Spleen (tissue), 11 donors: Measurements from ENCODE around the gene ATP1A2. TPM values are rescaled to one million over a fixed set of nuclear protein-coding genes. Genes with fewer than 3 reads are reported as not detected.

ENCODE experiments used
- DNase-seq: peaks from one replicate; pipeline ENCODE4 v3.0.0-alpha.2; 2020
- H3K27ac ChIP-seq, 8 donors: fragments of 200-600 bp; sonication (generic) in 7 of 8; 1 replicate in 4 of 8; 2 replicates in 4 of 8; pipeline versions ENCODE4 v1.5.0 to v1.8.0; 2016 to 2021; ENCODE audit warnings: inconsistent platforms in 4 of 8, mild to moderate bottlenecking in 4 of 8, moderate library complexity in 1 of 8
- H3K27me3 ChIP-seq, 7 donors: fragments of 200-600 bp; sonication (generic) in 6 of 7; replicated peaks in 1 of 7; 1 replicate in 4 of 7; 2 replicates in 3 of 7; pipeline versions ENCODE4 v1.5.0 to v1.8.0; 2016 to 2021; ENCODE audit warnings: inconsistent platforms in 3 of 7, mild to moderate bottlenecking in 1 of 7
- H3K36me3 ChIP-seq, 6 donors: fragments of 200-600 bp; sonication (generic) in 5 of 6; 1 replicate in 4 of 6; 2 replicates in 2 of 6; pipeline versions ENCODE4 v1.5.0 to v1.8.0; 2016 to 2021; ENCODE audit warnings: inconsistent platforms in 2 of 6
- H3K4me1 ChIP-seq, 6 donors: fragments of 200-600 bp; sonication (generic) in 5 of 6; 1 replicate in 3 of 6; 2 replicates in 3 of 6; pipeline versions ENCODE4 v1.5.0 to v1.8.0; 2016 to 2021; ENCODE audit warnings: inconsistent platforms in 3 of 6
- H3K4me3 ChIP-seq, 8 donors: fragments of 200-600 bp; sonication (generic) in 7 of 8; 1 replicate in 4 of 8; 2 replicates in 4 of 8; pipeline versions ENCODE4 v1.5.0 to v1.8.0; 2016 to 2021; ENCODE audit warnings: inconsistent platforms in 4 of 8, mild to moderate bottlenecking in 4 of 8, moderate library complexity in 2 of 8
- H3K9me3 ChIP-seq, 8 donors: fragments of 200-600 bp; sonication (generic) in 7 of 8; 1 replicate in 4 of 8; 2 replicates in 4 of 8; pipeline versions ENCODE4 v1.5.0 to v1.8.0; 2016 to 2021; ENCODE audit warnings: inconsistent platforms in 4 of 8
- CTCF ChIP-seq, 11 experiments: fragments of 200-600 bp in 7 of 11; fragments of 450-650 bp in 4 of 11; sonication (generic) in 4 of 11; IDR thresholded peaks in 8 of 11; conservative IDR thresholded peaks in 3 of 11; 1 replicate in 7 of 11; 2 replicates in 4 of 11; pipeline versions ENCODE4 v1.4.0 to v1.8.0; 2016 to 2021; ENCODE audit warnings: antibody characterized with exemption in 11 of 11, inconsistent platforms in 4 of 11, mild to moderate bottlenecking in 1 of 11
- POLR2A ChIP-seq, 3 donors: fragments of 450-650 bp; IDR thresholded peaks; one replicate each; pipeline ENCODE4 v1.5.1; 2017; ENCODE audit warnings: antibody characterized with exemption in 3 of 3, mild to moderate bottlenecking in 1 of 3
- POLR2AphosphoS5 ChIP-seq, 3 donors: sonication (generic); formaldehyde crosslinking; IDR thresholded peaks; one replicate each; pipeline ENCODE4 v1.5.1; 2017; ENCODE audit warnings: antibody characterized with exemption in 3 of 3
- WGBS, 5 donors: extraction: QIAGEN DNeasy Blood & Tissue Kit in 3 of 5; methylation state at CpG; one replicate each; pipeline versions ENCODE4 v1.1.5 to v1.1.7; 2013 to 2018; 5-methylcytosine and 5-hydroxymethylcytosine counted together
- intact Hi-C: fragments of 100-400 bp; cut with DNase I; formaldehyde crosslinking; loops from one replicate; pipeline ENCODE4 v1.15.0; 2023; ENCODE audit warnings: low total_unique reads
- polyA plus RNA-seq, 3 donors: library from polyadenylated mRNA; stranded (reverse); fragments of 200-250 nt; gene quantifications; one replicate each; pipeline ENCODE4 v1.2.1, GENCODE V29; 2013
- total RNA-seq, 7 donors: library from RNA; depleted of rRNA in 3 of 7; stranded (reverse); fragments of >200 nt in 3 of 7; fragmentation: NEBNext Ultra II Directional in 4 of 7; extraction: Animal tissue kit (Norgen Biotek cat#: 25700) in 4 of 7; gene quantifications; one replicate each; pipeline versions ENCODE4 v1.1.0 to v1.2.1, GENCODE V29; 2016 to 2021
- donor health status: healthy with polysubstance abuse.
- donor health status: DM: no; HTN: no; CAD: no; lungs with moderate emphysema.
- donor health status: DM: no; HTN: no; CAD: no.
- donor health status: Bipolar disorder and iron deficiency.
- donor health status: healthy.
- donor health status: DM: no; HTN: no; CAD: no.
- donor health status: DM: yes; HTN: yes; CAD: no.

Gene ATP1A2
- total and polyA plus RNA-seq, 10 donors, result 0.13 to 19.1 (median 0.85) TPM

- DNase-seq, result no peak
- Histone ChIP-seq H3K4me3 (no peak overlapping the region), H3K9me3 (no peaks in the 10 kb centered on the region), H3K27ac (peak overlapping the region in 2 of 8 donors; percentile 26 to 32), H3K36me3 (no peaks in the 10 kb centered on the region), H3K4me1 (peaks cover 0 to 16% (median 0%) of the 10 kb centered on the region in 6 donors), H3K27me3 (no peaks in the 10 kb centered on the region)
- 91 to 97% (median 95%) methylated on average over 1 of the region's 1 CpG for WGBS, 5 donors
- no peak for TF ChIP-seq POLR2AphosphoS5 (IDR thresholded peaks at IDR 0.05)
- TF ChIP-seq CTCF (IDR thresholded peaks at IDR 0.05 in 8 of 11, conservative IDR thresholded peaks at IDR 0.05 in 3 of 11), result no peak
- no peak for TF ChIP-seq POLR2A (IDR thresholded peaks at IDR 0.05)
- intact Hi-C loops, result no loop called here
These were observed 48.1 kb downstream of the ATP1A2 start for GRCh38 chr1:160163615-160164014.

GRCh38 chr1:160164121-160164520, 48.6 kb downstream of the ATP1A2 start:
- peaks cover 0 to 21% (median 2%) of the 10 kb centered on the region in 6 donors for H3K4me1 ChIP-seq
- H3K9me3 ChIP-seq, result no peaks in the 10 kb centered on the region
- intact Hi-C loops, result no loop called here
- DNase-seq, result no peak
- no peak overlapping the region for H3K4me3 ChIP-seq
- H3K27ac ChIP-seq, result no peak overlapping the region
- no peaks in the 10 kb centered on the region for H3K36me3 ChIP-seq
- H3K27me3 ChIP-seq, result no peaks in the 10 kb centered on the region
- TF ChIP-seq CTCF (IDR thresholded peaks at IDR 0.05 in 8 of 11, conservative IDR thresholded peaks at IDR 0.05 in 3 of 11), result no peak
- TF ChIP-seq POLR2AphosphoS5 (IDR thresholded peaks at IDR 0.05), result no peak
- TF ChIP-seq POLR2A (IDR thresholded peaks at IDR 0.05), result no peak
- 84 to 91% (median 88%) methylated on average over 10 of the region's 10 CpGs for WGBS, 5 donors

- no peak for DNase-seq
- Histone ChIP-seq H3K4me1 (peaks cover 3 to 32% (median 12%) of the 10 kb centered on the region in 6 donors), H3K36me3 (no peaks in the 10 kb centered on the region), H3K27me3 (no peaks in the 10 kb centered on the region), H3K9me3 (no peaks in the 10 kb centered on the region), H3K27ac (no peak overlapping the region), H3K4me3 (no peak overlapping the region)
- intact Hi-C loops, result no loop called here
- TF ChIP-seq POLR2A (IDR thresholded peaks at IDR 0.05) (no peak), POLR2AphosphoS5 (IDR thresholded peaks at IDR 0.05) (no peak), CTCF (IDR thresholded peaks at IDR 0.05 in 8 of 11, conservative IDR thresholded peaks at IDR 0.05 in 3 of 11) (no peak)
- 53 to 72% (median 70%) methylated on average over 12 of the region's 12 CpGs for WGBS, 5 donors
These were observed 50.8 kb downstream of the ATP1A2 start for GRCh38 chr1:160166166-160166868.

- intact Hi-C loops, result no loop called here
- TF ChIP-seq CTCF (IDR thresholded peaks at IDR 0.05 in 8 of 11, conservative IDR thresholded peaks at IDR 0.05 in 3 of 11) (no peak), POLR2AphosphoS5 (IDR thresholded peaks at IDR 0.05) (no peak)
- H3K4me1 ChIP-seq, result peaks cover 3 to 32% (median 12%) of the 10 kb centered on the region in 6 donors
- WGBS, 5 donors, result 80 to 97% (median 87%) methylated on average over 4 of the region's 4 CpGs
- H3K4me3 ChIP-seq, result no peak overlapping the region
- no peaks in the 10 kb centered on the region for H3K9me3 ChIP-seq
- no peak for DNase-seq
- no peaks in the 10 kb centered on the region for H3K36me3 ChIP-seq
- H3K27ac ChIP-seq, result no peak overlapping the region
- no peaks in the 10 kb centered on the region for H3K27me3 ChIP-seq
These were observed 51.5 kb downstream of the ATP1A2 start for GRCh38 chr1:160167056-160167455.
